Neural crest cell (in vitro differentiated cells): ENCODE data around the gene FGF12. TPM values are rescaled to one million over a fixed set of nuclear protein-coding genes. Genes with fewer than 3 reads are reported as not detected.

Experiments used
- DNase-seq: peaks from one replicate; pipeline ENCODE4 v3.0.0; 2021; ENCODE audit warnings: low read depth, mixed read lengths, low spot score
- H3K27ac Mint-ChIP-seq: one replicate; pipeline ENCODE4 v1.8.0; 2021; ENCODE audit warnings: mild to moderate bottlenecking, mixed read lengths; ENCODE audit not compliant: unreplicated experiment
- H3K27me3 Mint-ChIP-seq: 2 replicates; pipeline ENCODE4 v1.8.0; 2021; ENCODE audit warnings: low read depth, mild to moderate bottlenecking, mixed read lengths
- H3K36me3 Mint-ChIP-seq: 2 replicates; pipeline ENCODE4 v1.8.0; 2021; ENCODE audit warnings: low read depth, mild to moderate bottlenecking, mixed read lengths
- H3K4me1 Mint-ChIP-seq: 2 replicates; pipeline ENCODE4 v1.8.0; 2021; ENCODE audit warnings: mixed read lengths
- H3K4me3 Mint-ChIP-seq: one replicate; pipeline ENCODE4 v1.8.0; 2021; ENCODE audit warnings: mild to moderate bottlenecking, mixed read lengths
- H3K9me3 Mint-ChIP-seq: 2 replicates; pipeline ENCODE4 v1.8.0; 2021; ENCODE audit warnings: mixed read lengths
- total RNA-seq: library from RNA; stranded (reverse); gene quantifications from 2 replicates; pipeline ENCODE4 v1.2.1, GENCODE V29; 2021
- TF ChIP-seq, protein P1 (sequence below): fragments of 200-600 bp; sonication (generic); conservative IDR thresholded peaks from 2 replicates; pipeline ENCODE4 v1.5.0; 2021; ENCODE audit warnings: antibody characterized with exemption, mild to moderate bottlenecking

FGF12 gene
- total RNA-seq, 1 donor from 2014 or later = 4.0 TPM

GRCh38 chr3:192496905-192497587 lies 230.3 kb downstream of the FGF12 start:
- DNase-seq = no peak
- Mint-ChIP-seq H3K36me3 (no peaks in the 10 kb centered on the region), H3K4me3 (no peak overlapping the region), H3K27ac (no peak overlapping the region), H3K9me3 (no peaks in the 10 kb centered on the region), H3K4me1 (no peaks in the 10 kb centered on the region), H3K27me3 (peaks cover 6% of the 10 kb centered on the region)
- TF ChIP-seq, protein P1, sequence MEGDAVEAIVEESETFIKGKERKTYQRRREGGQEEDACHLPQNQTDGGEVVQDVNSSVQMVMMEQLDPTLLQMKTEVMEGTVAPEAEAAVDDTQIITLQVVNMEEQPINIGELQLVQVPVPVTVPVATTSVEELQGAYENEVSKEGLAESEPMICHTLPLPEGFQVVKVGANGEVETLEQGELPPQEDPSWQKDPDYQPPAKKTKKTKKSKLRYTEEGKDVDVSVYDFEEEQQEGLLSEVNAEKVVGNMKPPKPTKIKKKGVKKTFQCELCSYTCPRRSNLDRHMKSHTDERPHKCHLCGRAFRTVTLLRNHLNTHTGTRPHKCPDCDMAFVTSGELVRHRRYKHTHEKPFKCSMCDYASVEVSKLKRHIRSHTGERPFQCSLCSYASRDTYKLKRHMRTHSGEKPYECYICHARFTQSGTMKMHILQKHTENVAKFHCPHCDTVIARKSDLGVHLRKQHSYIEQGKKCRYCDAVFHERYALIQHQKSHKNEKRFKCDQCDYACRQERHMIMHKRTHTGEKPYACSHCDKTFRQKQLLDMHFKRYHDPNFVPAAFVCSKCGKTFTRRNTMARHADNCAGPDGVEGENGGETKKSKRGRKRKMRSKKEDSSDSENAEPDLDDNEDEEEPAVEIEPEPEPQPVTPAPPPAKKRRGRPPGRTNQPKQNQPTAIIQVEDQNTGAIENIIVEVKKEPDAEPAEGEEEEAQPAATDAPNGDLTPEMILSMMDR = no peak

DNA sequence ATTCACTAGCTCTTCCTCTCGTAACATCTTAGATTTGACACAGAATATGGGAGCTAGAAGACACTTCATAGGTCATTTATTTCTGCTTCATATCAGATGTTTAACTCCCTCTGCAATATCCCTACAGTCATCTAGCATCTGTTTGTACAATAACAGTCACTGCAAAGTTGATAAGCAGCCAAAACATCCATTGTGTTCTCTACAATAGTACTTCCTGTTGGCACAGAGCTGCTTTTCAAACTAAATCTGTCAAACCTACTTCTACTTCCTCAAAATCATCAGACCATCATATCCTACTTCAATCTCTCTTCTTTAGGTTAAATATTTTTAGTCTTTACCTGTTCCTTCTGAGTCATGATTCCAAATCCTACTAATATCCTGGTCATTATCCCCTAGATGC lies 233.2 kb downstream of the FGF12 start:
- no peak overlapping the region for H3K4me3 Mint-ChIP-seq
- peaks cover 14% of the 10 kb centered on the region for H3K27me3 Mint-ChIP-seq
- H3K27ac Mint-ChIP-seq = no peak overlapping the region
- no peaks in the 10 kb centered on the region for H3K9me3 Mint-ChIP-seq
- TF ChIP-seq, protein P1 = no peak
- no peaks in the 10 kb centered on the region for H3K4me1 Mint-ChIP-seq
- no peaks in the 10 kb centered on the region for H3K36me3 Mint-ChIP-seq
- no peak for DNase-seq

DNA sequence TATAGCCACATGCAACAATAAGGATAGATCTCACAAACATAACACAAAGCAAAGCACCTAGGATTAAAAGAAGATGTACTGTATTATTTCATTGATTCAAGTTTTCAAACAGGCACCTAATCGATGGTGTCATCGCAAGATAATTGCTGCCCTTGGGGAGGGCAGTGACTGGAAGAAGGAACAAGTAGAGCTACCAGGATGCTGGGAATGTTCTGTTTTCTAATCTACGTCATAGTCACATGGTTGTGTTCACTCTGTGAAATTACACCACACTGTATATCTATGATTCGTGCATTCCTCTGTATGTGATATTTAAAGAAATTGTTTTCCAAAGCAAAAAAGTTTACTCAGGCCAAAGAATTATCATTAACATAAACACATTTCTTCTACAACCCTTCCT lies 236.6 kb downstream of the FGF12 start:
- no peak overlapping the region for H3K4me3 Mint-ChIP-seq
- no peaks in the 10 kb centered on the region for H3K4me1 Mint-ChIP-seq
- no peak for DNase-seq
- no peaks in the 10 kb centered on the region for H3K9me3 Mint-ChIP-seq
- H3K27ac Mint-ChIP-seq = no peak overlapping the region
- TF ChIP-seq, protein P1 = no peak
- no peaks in the 10 kb centered on the region for H3K36me3 Mint-ChIP-seq
- peaks cover 23% of the 10 kb centered on the region for H3K27me3 Mint-ChIP-seq

GRCh38 chr3:192489579-192489978 lies 237.8 kb downstream of the FGF12 start:
- TF ChIP-seq, protein P1 = no peak
- Mint-ChIP-seq H3K27ac (no peak overlapping the region), H3K27me3 (peaks cover 23% of the 10 kb centered on the region), H3K4me1 (no peaks in the 10 kb centered on the region), H3K4me3 (no peak overlapping the region), H3K36me3 (no peaks in the 10 kb centered on the region), H3K9me3 (no peaks in the 10 kb centered on the region)
- no peak for DNase-seq

DNA sequence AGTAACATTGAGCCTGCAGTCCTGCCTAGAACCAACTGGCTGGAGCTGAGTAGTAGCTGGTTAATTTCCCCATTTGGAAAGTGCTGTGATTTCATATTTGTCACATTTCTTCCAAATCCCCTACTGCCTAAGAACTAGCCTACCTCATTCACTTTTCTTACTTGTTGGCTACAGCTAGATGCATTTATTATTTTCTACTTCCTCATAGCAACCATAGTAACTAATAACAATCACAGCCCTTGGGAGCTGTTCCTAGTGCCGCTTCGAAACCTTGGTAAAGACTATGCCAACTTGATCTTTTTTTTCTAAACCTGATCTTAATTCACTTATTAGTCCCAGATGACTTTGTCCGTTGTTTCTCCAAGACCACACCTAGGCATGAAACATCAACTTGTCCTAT lies 240.3 kb downstream of the FGF12 start:
- TF ChIP-seq, protein P1 = no peak
- Mint-ChIP-seq H3K27me3 (peaks cover 25% of the 10 kb centered on the region), H3K4me1 (no peaks in the 10 kb centered on the region), H3K36me3 (no peaks in the 10 kb centered on the region), H3K27ac (no peak overlapping the region), H3K9me3 (no peaks in the 10 kb centered on the region), H3K4me3 (no peak overlapping the region)
- no peak for DNase-seq
